ENCODE measurements around the gene HMGA1.

DNA sequence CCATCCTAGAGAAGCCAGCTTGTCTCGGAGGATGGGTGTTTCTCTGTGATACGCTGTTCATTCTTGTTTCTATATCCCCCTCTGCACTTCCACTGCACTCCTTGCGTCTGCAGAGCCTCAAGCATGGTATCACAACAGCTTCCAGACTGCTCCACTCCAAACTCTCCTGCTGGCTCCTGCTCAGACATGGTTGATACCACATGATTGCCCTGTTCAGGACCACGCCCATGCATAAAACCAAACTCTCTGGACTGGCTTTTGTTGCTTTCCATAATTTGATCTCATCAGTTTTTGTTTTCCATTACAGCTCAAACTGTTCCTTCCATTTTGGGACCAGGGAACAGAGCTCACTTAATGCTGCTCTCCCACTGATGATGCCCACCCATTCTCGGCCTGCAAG, 42.2 kb downstream of the HMGA1 start:
- no peak for TF ChIP-seq RCOR1 (IDR thresholded peaks at IDR 0.05; ENCODE audit: low read length)
- TF ChIP-seq, protein P1, sequence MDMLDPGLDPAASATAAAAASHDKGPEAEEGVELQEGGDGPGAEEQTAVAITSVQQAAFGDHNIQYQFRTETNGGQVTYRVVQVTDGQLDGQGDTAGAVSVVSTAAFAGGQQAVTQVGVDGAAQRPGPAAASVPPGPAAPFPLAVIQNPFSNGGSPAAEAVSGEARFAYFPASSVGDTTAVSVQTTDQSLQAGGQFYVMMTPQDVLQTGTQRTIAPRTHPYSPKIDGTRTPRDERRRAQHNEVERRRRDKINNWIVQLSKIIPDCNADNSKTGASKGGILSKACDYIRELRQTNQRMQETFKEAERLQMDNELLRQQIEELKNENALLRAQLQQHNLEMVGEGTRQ (IDR thresholded peaks at IDR 0.05; ENCODE audit: borderline replicate concordance, low read depth, low read length) = no peak
- TF ChIP-seq, protein P2, sequence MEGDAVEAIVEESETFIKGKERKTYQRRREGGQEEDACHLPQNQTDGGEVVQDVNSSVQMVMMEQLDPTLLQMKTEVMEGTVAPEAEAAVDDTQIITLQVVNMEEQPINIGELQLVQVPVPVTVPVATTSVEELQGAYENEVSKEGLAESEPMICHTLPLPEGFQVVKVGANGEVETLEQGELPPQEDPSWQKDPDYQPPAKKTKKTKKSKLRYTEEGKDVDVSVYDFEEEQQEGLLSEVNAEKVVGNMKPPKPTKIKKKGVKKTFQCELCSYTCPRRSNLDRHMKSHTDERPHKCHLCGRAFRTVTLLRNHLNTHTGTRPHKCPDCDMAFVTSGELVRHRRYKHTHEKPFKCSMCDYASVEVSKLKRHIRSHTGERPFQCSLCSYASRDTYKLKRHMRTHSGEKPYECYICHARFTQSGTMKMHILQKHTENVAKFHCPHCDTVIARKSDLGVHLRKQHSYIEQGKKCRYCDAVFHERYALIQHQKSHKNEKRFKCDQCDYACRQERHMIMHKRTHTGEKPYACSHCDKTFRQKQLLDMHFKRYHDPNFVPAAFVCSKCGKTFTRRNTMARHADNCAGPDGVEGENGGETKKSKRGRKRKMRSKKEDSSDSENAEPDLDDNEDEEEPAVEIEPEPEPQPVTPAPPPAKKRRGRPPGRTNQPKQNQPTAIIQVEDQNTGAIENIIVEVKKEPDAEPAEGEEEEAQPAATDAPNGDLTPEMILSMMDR (IDR thresholded peaks at IDR 0.05) = no peak
